ENCODE data around the gene XK. TPM values are rescaled to one million over a fixed set of nuclear protein-coding genes. Genes with fewer than 3 reads are reported as not detected.

Gene XK
- total and polyA plus RNA-seq, 2 donors (not counting 3 experiments of a cell fraction or from before 2014, with no cell fraction given) = 0.03 to 0.07 TPM

DNA sequence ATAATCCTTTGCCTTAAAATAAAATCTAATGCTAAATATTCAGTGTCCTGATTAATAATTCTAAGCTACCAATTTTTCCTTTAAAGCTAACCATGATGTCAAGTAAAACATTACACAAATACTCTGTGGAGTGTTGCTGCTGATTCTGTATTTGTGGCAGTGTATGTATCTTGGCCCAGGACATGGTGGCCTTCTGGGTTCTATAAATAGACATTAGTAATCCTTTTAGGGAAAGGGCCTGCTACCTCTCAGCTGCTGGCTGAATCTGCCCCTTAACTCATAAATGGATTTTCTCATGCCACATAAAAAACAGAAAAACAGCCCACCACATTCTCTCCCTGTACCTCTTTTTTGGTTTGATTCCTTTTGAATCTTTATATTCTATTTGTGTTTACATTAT lies 1.2 kb upstream of the XK start:
- dilution Hi-C loops (cut with MboI; ENCODE audit: extremely low pct_ligation_motif_present, low sequenced_read_pairs) = no loop called here
- no peak overlapping the region for H3K9ac ChIP-seq (replicated peaks; ENCODE audit: extremely low read depth, insufficient read depth, low read length)
- H3K79me2 ChIP-seq (ENCODE audit: control insufficient read depth, insufficient read depth, low read length) = no peaks in the 10 kb centered on the region
- ChIA-PET CTCF (no interaction called here), POLR2A (no interaction called here)
- TF ChIP-seq FOS (IDR thresholded peaks at IDR 0.05; ENCODE audit: borderline replicate concordance, insufficient read depth, low read length) = no peak
- no peak for TF ChIP-seq POLR2A (IDR thresholded peaks at IDR 0.05; ENCODE audit: low read depth, low read length)
- no peak for TF ChIP-seq MYC (IDR thresholded peaks at IDR 0.05; ENCODE audit: low read depth, low read length)
- TF ChIP-seq, protein P1, sequence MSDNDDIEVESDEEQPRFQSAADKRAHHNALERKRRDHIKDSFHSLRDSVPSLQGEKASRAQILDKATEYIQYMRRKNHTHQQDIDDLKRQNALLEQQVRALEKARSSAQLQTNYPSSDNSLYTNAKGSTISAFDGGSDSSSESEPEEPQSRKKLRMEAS (IDR thresholded peaks at IDR 0.05; ENCODE audit: insufficient read depth, insufficient read length) = no peak
- no peaks in the 10 kb centered on the region for H3K9me1 ChIP-seq (replicated peaks; ENCODE audit: control insufficient read depth, extremely low read depth, insufficient read depth, low read length)
- H3K4me1 ChIP-seq (ENCODE audit: control insufficient read depth, extremely low read depth, insufficient read depth, low read length) = no peaks in the 10 kb centered on the region
- no peaks in the 10 kb centered on the region for H3K27me3 ChIP-seq (ENCODE audit: control insufficient read depth in 2 of 2, insufficient read depth in 2 of 2, low read length in 2 of 2)
- no TSS peak for BruUV-seq (replicated peaks)
- H3K36me3 ChIP-seq (ENCODE audit: control insufficient read depth in 2 of 2, extremely low read depth in 1 of 2, insufficient read depth in 2 of 2, low read length in 2 of 2) = no peaks in the 10 kb centered on the region
- intact Hi-C loops (cut with micrococcal nuclease) = no loop called here
- H4K20me1 ChIP-seq (replicated peaks; ENCODE audit: control insufficient read depth, extremely low read depth, insufficient read depth, low read length) = no peaks in the 10 kb centered on the region
- no peak overlapping the region for H3K27ac ChIP-seq (ENCODE audit: insufficient read depth, low read depth, low read length)
- FAIRE-seq (no peak), DNase-seq (ENCODE audit: low read depth, low spot score) (no peak)
- H3K9me3 ChIP-seq (replicated peaks; ENCODE audit: control insufficient read depth, insufficient read depth, low read length) = no peaks in the 10 kb centered on the region
- H3K4me2 ChIP-seq (ENCODE audit: insufficient read depth, low read length) = no peak overlapping the region
- H3K4me3 ChIP-seq (replicated peaks in 1 of 3; ENCODE audit: insufficient read depth in 1 of 3, low read depth in 1 of 3, low read length in 3 of 3) = no peak overlapping the region
- no peak overlapping the region for H2AFZ ChIP-seq (ENCODE audit: low read depth, low read length)

- dilution Hi-C loops (cut with MboI; ENCODE audit: extremely low pct_ligation_motif_present, low sequenced_read_pairs) (no loop called here), intact Hi-C loops (cut with micrococcal nuclease) (no loop called here)
- Histone ChIP-seq H3K27me3 (ENCODE audit: control insufficient read depth in 2 of 2, insufficient read depth in 2 of 2, low read length in 2 of 2) (no peaks in the 10 kb centered on the region), H3K9ac (replicated peaks; ENCODE audit: extremely low read depth, insufficient read depth, low read length) (no peak overlapping the region), H3K27ac (ENCODE audit: insufficient read depth, low read depth, low read length) (no peak overlapping the region), H3K9me3 (replicated peaks; ENCODE audit: control insufficient read depth, insufficient read depth, low read length) (no peaks in the 10 kb centered on the region), H3K79me2 (ENCODE audit: control insufficient read depth, insufficient read depth, low read length) (no peaks in the 10 kb centered on the region), H3K4me1 (ENCODE audit: control insufficient read depth, extremely low read depth, insufficient read depth, low read length) (no peaks in the 10 kb centered on the region), H3K9me1 (replicated peaks; ENCODE audit: control insufficient read depth, extremely low read depth, insufficient read depth, low read length) (no peaks in the 10 kb centered on the region), H3K36me3 (ENCODE audit: control insufficient read depth in 2 of 2, extremely low read depth in 1 of 2, insufficient read depth in 2 of 2, low read length in 2 of 2) (no peaks in the 10 kb centered on the region), H2AFZ (ENCODE audit: low read depth, low read length) (peak overlapping the region; percentile 51), H3K4me3 (replicated peaks in 1 of 3; ENCODE audit: insufficient read depth in 1 of 3, low read depth in 1 of 3, low read length in 3 of 3) (no peak overlapping the region), H4K20me1 (replicated peaks; ENCODE audit: control insufficient read depth, extremely low read depth, insufficient read depth, low read length) (no peaks in the 10 kb centered on the region), H3K4me2 (ENCODE audit: insufficient read depth, low read length) (peak overlapping the region; percentile 17)
- DNase-seq (ENCODE audit: low read depth, low spot score) (no peak), FAIRE-seq (no peak)
- ChIA-PET CTCF (no interaction called here), POLR2A (no interaction called here)
- BruUV-seq (replicated peaks) = no TSS peak
- TF ChIP-seq POLR2AphosphoS5 (IDR thresholded peaks at IDR 0.05; ENCODE audit: insufficient read depth, low read depth, low read length) = no peak
- no peak for TF ChIP-seq CTCF (IDR thresholded peaks at IDR 0.05; ENCODE audit: extremely low read depth in 1 of 2, insufficient read depth in 1 of 2, low read depth in 1 of 2, low read length in 2 of 2)
- TF ChIP-seq FOS (IDR thresholded peaks at IDR 0.05; ENCODE audit: borderline replicate concordance, insufficient read depth, low read length) = no peak
- no peak for TF ChIP-seq JUN (IDR thresholded peaks at IDR 0.05; ENCODE audit: borderline replicate concordance, insufficient read depth, insufficient read length, low read depth)
- no peak for TF ChIP-seq GATA2 (IDR thresholded peaks at IDR 0.05; ENCODE audit: insufficient read depth, insufficient read length, low read depth, low read length)
- TF ChIP-seq, protein P1 (IDR thresholded peaks at IDR 0.05; ENCODE audit: insufficient read depth, insufficient read length) = no peak
- no peak for TF ChIP-seq POLR2A (IDR thresholded peaks at IDR 0.05; ENCODE audit: low read depth, low read length)
- no peak for TF ChIP-seq EZH2 (IDR thresholded peaks at IDR 0.05; ENCODE audit: borderline replicate concordance, low read depth, low read length, severe bottlenecking)
- no peak for TF ChIP-seq MYC (IDR thresholded peaks at IDR 0.05; ENCODE audit: low read depth, low read length)
These were observed 618 bp upstream of the XK start for GRCh38 chrX:37684973-37685372.
